Measurements from ENCODE around the gene PPP4R3B. TPM values are rescaled to one million over a fixed set of nuclear protein-coding genes. Genes with fewer than 3 reads are reported as not detected.

PPP4R3B gene
- total RNA-seq, 1 experiment from 2014 or later = 40.8 TPM

- TF ChIP-seq JUND (IDR thresholded peaks at IDR 0.05) (no peak), CEBPB (IDR thresholded peaks at IDR 0.05; ENCODE audit: low read depth) (no peak), EZH2 (IDR thresholded peaks at IDR 0.05) (no peak)
These were observed 11.5 kb upstream of the PPP4R3B start (continued) for GRCh38 chr2:55628931-55629330.

GRCh38 chr2:55627915-55628314, 10.5 kb upstream of the PPP4R3B start:
- no peaks in the 10 kb centered on the region for H3K36me3 ChIP-seq (ENCODE audit: control insufficient read depth in 1 of 2, insufficient read depth in 2 of 2, low read length in 2 of 2)
- no peak for DNase-seq (ENCODE audit: low read depth, low spot score)
- no peak overlapping the region for H3K27ac ChIP-seq (ENCODE audit: low read depth, low read length)
- intact Hi-C loops (cut with micrococcal nuclease) = no loop called here
- ChIA-PET RAD21 (ENCODE audit: low non-redundant PET in 1 of 2, low total read pairs in 2 of 2, uncharacterized antibody in 2 of 2, unreplicated experiment in 2 of 2) (no interaction called here), POLR2A (no interaction called here), CTCF (no interaction called here)
- H3K9me2 ChIP-seq (ENCODE audit: insufficient read depth) = no peaks in the 10 kb centered on the region
- no peak overlapping the region for H3K9ac ChIP-seq (ENCODE audit: low read length)
- no peaks in the 10 kb centered on the region for H3K4me1 ChIP-seq (ENCODE audit: control insufficient read depth in 1 of 2, insufficient read depth in 2 of 2, low read length in 2 of 2)
- no peaks in the 10 kb centered on the region for H3K9me3 ChIP-seq (ENCODE audit: control insufficient read depth in 1 of 2, insufficient read depth in 1 of 2, low read depth in 1 of 2, low read length in 2 of 2)
- BruUV-seq (replicated peaks) = no TSS peak
- H3K4me3 ChIP-seq (replicated peaks in 1 of 2; ENCODE audit: low read depth in 1 of 2, low read length in 2 of 2) = no peak overlapping the region
- no peak overlapping the region for H3K4me2 ChIP-seq (ENCODE audit: low read length)
- no peaks in the 10 kb centered on the region for H3K79me2 ChIP-seq (ENCODE audit: insufficient read depth, low read length)
- ATAC-seq = no peak
- H2AFZ ChIP-seq (ENCODE audit: low read depth, low read length, poor library complexity, severe bottlenecking) = no peak overlapping the region
- TF ChIP-seq TCF7L2 (IDR thresholded peaks at IDR 0.05; ENCODE audit: borderline replicate concordance, extremely low read depth, insufficient read depth, insufficient read length) (no peak), SRF (IDR thresholded peaks at IDR 0.05; ENCODE audit: low read depth) (no peak), ZNF274 (IDR thresholded peaks at IDR 0.05; ENCODE audit: low read depth, low read length) (no peak), FOSL1 (IDR thresholded peaks at IDR 0.05; ENCODE audit: low read depth) (no peak), CTCF (IDR thresholded peaks at IDR 0.05 in 2 of 3, conservative IDR thresholded peaks at IDR 0.05 in 1 of 3; ENCODE audit: borderline replicate concordance in 1 of 3, insufficient read depth in 1 of 3, low read depth in 2 of 3, low read length in 2 of 3) (no peak), EZH2phosphoT487 (IDR thresholded peaks at IDR 0.05; ENCODE audit: borderline replicate concordance) (no peak), ELF1 (IDR thresholded peaks at IDR 0.05; ENCODE audit: borderline replicate concordance, low read depth) (no peak), EGR1 (IDR thresholded peaks at IDR 0.05; ENCODE audit: low read depth) (no peak), MAX (IDR thresholded peaks at IDR 0.05) (no peak), POLR2A (IDR thresholded peaks at IDR 0.05; ENCODE audit: borderline replicate concordance, extremely low read depth, insufficient read depth, insufficient read length) (no peak)
- no peaks in the 10 kb centered on the region for H3K27me3 ChIP-seq (ENCODE audit: insufficient read depth, low read length)
- no peaks in the 10 kb centered on the region for H4K20me1 ChIP-seq (ENCODE audit: insufficient read depth)

Measured in HCT116 (cell line).